ENCODE measurements around the gene KRT36.

GRCh38 chr17:41476866-41477815 lies 12.6 kb downstream of the KRT36 start:
- TF ChIP-seq CTCF (IDR thresholded peaks at IDR 0.05; ENCODE audit: low read length) (no peak), EZH2phosphoT487 (IDR thresholded peaks at IDR 0.05; ENCODE audit: low read length) (no peak)
